ENCODE results near the gene BRD4.

DNA sequence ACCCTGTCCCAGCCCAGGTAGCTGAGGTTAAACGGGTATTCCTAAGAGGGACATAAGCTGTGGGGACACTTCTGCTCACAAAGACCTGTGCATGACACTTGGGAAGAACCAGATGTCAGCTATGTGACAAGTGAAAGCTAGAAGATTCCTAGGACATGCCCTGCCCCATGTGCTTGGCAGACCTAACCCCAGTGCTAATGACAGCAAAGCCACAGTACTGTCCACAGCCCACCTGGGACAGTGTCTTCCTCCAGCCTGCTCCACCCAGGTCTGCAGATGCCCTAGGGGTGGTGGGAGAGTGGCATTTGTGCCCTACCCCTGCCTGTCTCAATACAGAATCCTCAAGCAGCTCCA is 81.7 kb downstream of the BRD4 start:
- TF ChIP-seq, protein P1, sequence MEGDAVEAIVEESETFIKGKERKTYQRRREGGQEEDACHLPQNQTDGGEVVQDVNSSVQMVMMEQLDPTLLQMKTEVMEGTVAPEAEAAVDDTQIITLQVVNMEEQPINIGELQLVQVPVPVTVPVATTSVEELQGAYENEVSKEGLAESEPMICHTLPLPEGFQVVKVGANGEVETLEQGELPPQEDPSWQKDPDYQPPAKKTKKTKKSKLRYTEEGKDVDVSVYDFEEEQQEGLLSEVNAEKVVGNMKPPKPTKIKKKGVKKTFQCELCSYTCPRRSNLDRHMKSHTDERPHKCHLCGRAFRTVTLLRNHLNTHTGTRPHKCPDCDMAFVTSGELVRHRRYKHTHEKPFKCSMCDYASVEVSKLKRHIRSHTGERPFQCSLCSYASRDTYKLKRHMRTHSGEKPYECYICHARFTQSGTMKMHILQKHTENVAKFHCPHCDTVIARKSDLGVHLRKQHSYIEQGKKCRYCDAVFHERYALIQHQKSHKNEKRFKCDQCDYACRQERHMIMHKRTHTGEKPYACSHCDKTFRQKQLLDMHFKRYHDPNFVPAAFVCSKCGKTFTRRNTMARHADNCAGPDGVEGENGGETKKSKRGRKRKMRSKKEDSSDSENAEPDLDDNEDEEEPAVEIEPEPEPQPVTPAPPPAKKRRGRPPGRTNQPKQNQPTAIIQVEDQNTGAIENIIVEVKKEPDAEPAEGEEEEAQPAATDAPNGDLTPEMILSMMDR (IDR thresholded peaks at IDR 0.05), result no peak
- TF ChIP-seq POLR2AphosphoS5 (IDR thresholded peaks at IDR 0.05; ENCODE audit: insufficient read depth in 1 of 2, low read depth in 1 of 2) (no peak), POLR2A (IDR thresholded peaks at IDR 0.05) (no peak)

Data from vagina (tissue), 2 donors.